HEK293 (cell line): Measurements from ENCODE around the gene SNRPA1.
A peak's percentile ranks its signal among the peaks of the same experiment; 100 is the strongest.

Source experiments
- BCL11B ChIP-seq: fragments of 450-650 bp; formaldehyde crosslinking; IDR thresholded peaks from 2 replicates; pipeline ENCODE4 v1.5.1; 2016; ENCODE audit warnings: low read depth, missing biosample characterization, missing genetic modification characterization
- GLI4 ChIP-seq: fragments of 450-650 bp; formaldehyde crosslinking; IDR thresholded peaks from 2 replicates; pipeline ENCODE4 v1.5.1; 2016; ENCODE audit warnings: missing biosample characterization, missing genetic modification characterization
- HOXA7 ChIP-seq: sonication (generic); formaldehyde crosslinking; IDR thresholded peaks from 2 replicates; pipeline ENCODE4 v1.8.1; 2022; ENCODE audit warnings: missing genetic modification reagents, borderline replicate concordance
- HOXD13 ChIP-seq: sonication (generic); formaldehyde crosslinking; IDR thresholded peaks from 2 replicates; pipeline ENCODE4 v1.8.0; 2022; ENCODE audit warnings: missing genetic modification reagents, borderline replicate concordance
- KLF16 ChIP-seq: fragments of 450-650 bp; formaldehyde crosslinking; IDR thresholded peaks from 2 replicates; pipeline ENCODE4 v1.5.1; 2017; ENCODE audit warnings: missing biosample characterization, missing genetic modification characterization
- KLF7 ChIP-seq: fragments of 450-650 bp; formaldehyde crosslinking; IDR thresholded peaks from 2 replicates; pipeline ENCODE4 v1.5.1; 2016; ENCODE audit warnings: missing biosample characterization, missing genetic modification characterization, borderline replicate concordance
- MYNN ChIP-seq: fragments of 450-650 bp; formaldehyde crosslinking; IDR thresholded peaks from 2 replicates; pipeline ENCODE4 v1.5.1; 2016; ENCODE audit warnings: missing biosample characterization, missing genetic modification characterization, borderline replicate concordance
- MZF1 ChIP-seq: fragments of 450-650 bp; formaldehyde crosslinking; IDR thresholded peaks from 2 replicates; pipeline ENCODE4 v1.5.1; 2017; ENCODE audit warnings: missing biosample characterization, missing genetic modification characterization, borderline replicate concordance
- RBAK ChIP-seq: fragments of 450-650 bp; formaldehyde crosslinking; IDR thresholded peaks from 2 replicates; pipeline ENCODE4 v1.5.1; 2016; ENCODE audit warnings: missing biosample characterization, missing genetic modification characterization
- ZBTB20 ChIP-seq: fragments of 450-650 bp; formaldehyde crosslinking; IDR thresholded peaks from 2 replicates; pipeline ENCODE4 v1.5.1; 2016; ENCODE audit warnings: missing biosample characterization, missing genetic modification characterization
- ZBTB7A ChIP-seq: fragments of 450-650 bp; formaldehyde crosslinking; IDR thresholded peaks from 2 replicates; pipeline ENCODE4 v1.5.1; 2016; ENCODE audit warnings: low read depth, missing biosample characterization, missing genetic modification characterization
- ZEB2 ChIP-seq: fragments of 450-650 bp; formaldehyde crosslinking; IDR thresholded peaks from 2 replicates; pipeline ENCODE4 v1.5.1; 2016; ENCODE audit warnings: missing biosample characterization, missing genetic modification characterization
- ZNF10 ChIP-seq: fragments of 450-650 bp; formaldehyde crosslinking; IDR thresholded peaks from 2 replicates; pipeline ENCODE4 v1.5.1; 2017; ENCODE audit warnings: missing biosample characterization, missing genetic modification characterization
- ZNF114 ChIP-seq: fragments of 450-650 bp; formaldehyde crosslinking; IDR thresholded peaks from 2 replicates; pipeline ENCODE4 v1.5.0; 2017; ENCODE audit warnings: missing biosample characterization, missing genetic modification characterization
- ZNF157 ChIP-seq: fragments of 450-650 bp; formaldehyde crosslinking; IDR thresholded peaks from 2 replicates; pipeline ENCODE4 v1.5.1; 2016; ENCODE audit warnings: missing biosample characterization, missing genetic modification characterization
- ZNF223 ChIP-seq: fragments of 450-650 bp; formaldehyde crosslinking; IDR thresholded peaks from 2 replicates; pipeline ENCODE4 v1.5.1; 2016; ENCODE audit warnings: missing biosample characterization, missing genetic modification characterization
- ZNF23 ChIP-seq: fragments of 450-650 bp; formaldehyde crosslinking; IDR thresholded peaks from 2 replicates; pipeline ENCODE4 v1.5.1; 2016; ENCODE audit warnings: missing biosample characterization, missing genetic modification characterization, borderline replicate concordance
- ZNF391 ChIP-seq: fragments of 450-650 bp; formaldehyde crosslinking; IDR thresholded peaks from 2 replicates; pipeline ENCODE4 v1.5.1; 2016; ENCODE audit warnings: low read depth, missing biosample characterization, missing genetic modification characterization, borderline replicate concordance
- ZNF514 ChIP-seq: fragments of 450-650 bp; formaldehyde crosslinking; IDR thresholded peaks from 2 replicates; pipeline ENCODE4 v1.5.1; 2016; ENCODE audit warnings: missing biosample characterization, missing genetic modification characterization
- ZNF529 ChIP-seq: fragments of 450-650 bp; formaldehyde crosslinking; IDR thresholded peaks from 2 replicates; pipeline ENCODE4 v1.5.1; 2017; ENCODE audit warnings: missing genetic modification characterization, missing biosample characterization; ENCODE audit not compliant: insufficient replicate concordance
- ZNF571 ChIP-seq: fragments of 450-650 bp; formaldehyde crosslinking; IDR thresholded peaks from 2 replicates; pipeline ENCODE4 v1.5.0; 2017; ENCODE audit warnings: missing biosample characterization, missing genetic modification characterization
- ZNF677 ChIP-seq: fragments of 450-650 bp; IDR thresholded peaks from 2 replicates; pipeline ENCODE4 v1.5.0; 2018; ENCODE audit warnings: missing biosample characterization, mild to moderate bottlenecking, missing genetic modification characterization, moderate library complexity
- ZNF701 ChIP-seq: fragments of 450-650 bp; formaldehyde crosslinking; IDR thresholded peaks from 2 replicates; pipeline ENCODE4 v1.5.1; 2016; ENCODE audit warnings: missing biosample characterization, missing genetic modification characterization
- ZSCAN30 ChIP-seq: fragments of 450-650 bp; IDR thresholded peaks from 2 replicates; pipeline ENCODE4 v1.5.1; 2018; ENCODE audit warnings: missing biosample characterization, mild to moderate bottlenecking, missing genetic modification characterization, moderate library complexity
- TF ChIP-seq, protein P1 (sequence below): fragments of 450-650 bp; formaldehyde crosslinking; IDR thresholded peaks from 2 replicates; pipeline ENCODE4 v1.5.1; 2017; ENCODE audit warnings: missing biosample characterization, missing genetic modification characterization
- TF ChIP-seq, protein P2 (sequence below): fragments of 450-650 bp; formaldehyde crosslinking; IDR thresholded peaks from 2 replicates; pipeline ENCODE4 v1.5.1; 2016; ENCODE audit warnings: missing biosample characterization, missing genetic modification characterization
- TF ChIP-seq, protein P3 (sequence below): fragments of 450-650 bp; formaldehyde crosslinking; IDR thresholded peaks from 2 replicates; pipeline ENCODE4 v1.5.1; 2016; ENCODE audit warnings: missing biosample characterization, missing genetic modification characterization
- TF ChIP-seq, protein P4 (sequence below): fragments of 450-650 bp; formaldehyde crosslinking; IDR thresholded peaks from 2 replicates; pipeline ENCODE4 v1.5.1; 2016; ENCODE audit warnings: missing biosample characterization, missing genetic modification characterization
- TF ChIP-seq, protein P5 (sequence below): fragments of 450-650 bp; formaldehyde crosslinking; IDR thresholded peaks from 2 replicates; pipeline ENCODE4 v1.5.1; 2016; ENCODE audit warnings: missing biosample characterization, missing genetic modification characterization, borderline replicate concordance

Gene SNRPA1

DNA sequence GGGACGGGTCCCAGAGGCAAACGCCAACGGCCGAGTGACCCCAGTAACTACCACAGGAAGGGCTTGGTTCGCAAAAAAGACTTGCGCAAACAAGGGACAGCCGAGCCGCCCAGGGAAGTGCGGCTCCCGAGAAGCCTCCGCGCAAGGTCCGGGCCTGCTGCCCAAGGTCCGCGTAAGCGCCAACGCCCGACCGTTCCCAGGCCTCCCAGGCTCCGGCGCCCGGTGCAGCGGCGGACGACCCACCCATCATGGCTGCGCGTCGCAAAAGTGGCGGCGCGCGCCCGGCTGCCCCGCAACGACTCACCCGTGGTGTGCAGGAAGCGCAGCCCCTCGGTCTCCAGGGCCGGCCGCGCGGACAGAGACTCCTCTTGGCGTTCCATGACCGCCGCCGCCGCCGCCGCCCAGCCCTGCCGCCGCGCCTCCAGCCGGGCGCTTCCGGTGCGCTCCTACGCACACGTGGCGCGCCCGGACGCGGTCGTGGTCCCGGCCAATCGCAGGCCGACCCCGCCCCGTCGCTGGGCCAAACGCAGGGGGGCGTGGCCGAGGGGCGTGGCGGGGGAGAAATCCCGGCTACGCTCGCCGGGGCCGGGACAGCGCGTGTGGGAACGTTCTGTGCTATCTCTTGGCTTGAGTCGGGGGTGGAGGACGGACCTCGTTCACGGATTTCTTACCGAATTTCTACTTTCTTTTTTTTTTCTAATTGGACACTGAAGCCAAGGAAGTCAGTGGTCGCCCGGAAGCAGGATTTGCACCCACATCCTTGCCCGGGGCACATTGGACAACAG lies 17.8 kb downstream of the SNRPA1 start, which contains the start of gene SELENOS (continued):
- no peak for TF ChIP-seq HOXD13 (CRISPR knock-in tag)
- TF ChIP-seq, protein P1, sequence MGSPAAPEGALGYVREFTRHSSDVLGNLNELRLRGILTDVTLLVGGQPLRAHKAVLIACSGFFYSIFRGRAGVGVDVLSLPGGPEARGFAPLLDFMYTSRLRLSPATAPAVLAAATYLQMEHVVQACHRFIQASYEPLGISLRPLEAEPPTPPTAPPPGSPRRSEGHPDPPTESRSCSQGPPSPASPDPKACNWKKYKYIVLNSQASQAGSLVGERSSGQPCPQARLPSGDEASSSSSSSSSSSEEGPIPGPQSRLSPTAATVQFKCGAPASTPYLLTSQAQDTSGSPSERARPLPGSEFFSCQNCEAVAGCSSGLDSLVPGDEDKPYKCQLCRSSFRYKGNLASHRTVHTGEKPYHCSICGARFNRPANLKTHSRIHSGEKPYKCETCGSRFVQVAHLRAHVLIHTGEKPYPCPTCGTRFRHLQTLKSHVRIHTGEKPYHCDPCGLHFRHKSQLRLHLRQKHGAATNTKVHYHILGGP (tag by site-specific recombination), result no peak
- no peak for TF ChIP-seq ZNF23 (tag by site-specific recombination)
- no peak for TF ChIP-seq MYNN (tag by site-specific recombination)
- TF ChIP-seq, protein P2, sequence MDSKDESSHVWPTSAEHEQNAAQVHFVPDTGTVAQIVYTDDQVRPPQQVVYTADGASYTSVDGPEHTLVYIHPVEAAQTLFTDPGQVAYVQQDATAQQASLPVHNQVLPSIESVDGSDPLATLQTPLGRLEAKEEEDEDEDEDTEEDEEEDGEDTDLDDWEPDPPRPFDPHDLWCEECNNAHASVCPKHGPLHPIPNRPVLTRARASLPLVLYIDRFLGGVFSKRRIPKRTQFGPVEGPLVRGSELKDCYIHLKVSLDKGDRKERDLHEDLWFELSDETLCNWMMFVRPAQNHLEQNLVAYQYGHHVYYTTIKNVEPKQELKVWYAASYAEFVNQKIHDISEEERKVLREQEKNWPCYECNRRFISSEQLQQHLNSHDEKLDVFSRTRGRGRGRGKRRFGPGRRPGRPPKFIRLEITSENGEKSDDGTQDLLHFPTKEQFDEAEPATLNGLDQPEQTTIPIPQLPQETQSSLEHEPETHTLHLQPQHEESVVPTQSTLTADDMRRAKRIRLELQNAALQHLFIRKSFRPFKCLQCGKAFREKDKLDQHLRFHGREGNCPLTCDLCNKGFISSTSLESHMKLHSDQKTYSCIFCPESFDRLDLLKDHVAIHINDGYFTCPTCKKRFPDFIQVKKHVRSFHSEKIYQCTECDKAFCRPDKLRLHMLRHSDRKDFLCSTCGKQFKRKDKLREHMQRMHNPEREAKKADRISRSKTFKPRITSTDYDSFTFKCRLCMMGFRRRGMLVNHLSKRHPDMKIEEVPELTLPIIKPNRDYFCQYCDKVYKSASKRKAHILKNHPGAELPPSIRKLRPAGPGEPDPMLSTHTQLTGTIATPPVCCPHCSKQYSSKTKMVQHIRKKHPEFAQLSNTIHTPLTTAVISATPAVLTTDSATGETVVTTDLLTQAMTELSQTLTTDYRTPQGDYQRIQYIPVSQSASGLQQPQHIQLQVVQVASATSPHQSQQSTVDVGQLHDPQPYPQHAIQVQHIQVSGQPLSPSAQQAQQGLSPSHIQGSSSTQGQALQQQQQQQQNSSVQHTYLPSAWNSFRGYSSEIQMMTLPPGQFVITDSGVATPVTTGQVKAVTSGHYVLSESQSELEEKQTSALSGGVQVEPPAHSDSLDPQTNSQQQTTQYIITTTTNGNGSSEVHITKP (tag by site-specific recombination), result peak; percentile 82
- no peak for TF ChIP-seq ZNF391
- TF ChIP-seq ZNF677, result no peak
- TF ChIP-seq MZF1 (tag by site-specific recombination), result no peak
- 0 out of 2 replicates have a peak, but pooled peaks have one; percentile 17 for TF ChIP-seq ZEB2 (tag by site-specific recombination)
- 0 out of 2 replicates have a peak, but pooled peaks have one; percentile 22 for TF ChIP-seq ZNF10
- TF ChIP-seq, protein P3, sequence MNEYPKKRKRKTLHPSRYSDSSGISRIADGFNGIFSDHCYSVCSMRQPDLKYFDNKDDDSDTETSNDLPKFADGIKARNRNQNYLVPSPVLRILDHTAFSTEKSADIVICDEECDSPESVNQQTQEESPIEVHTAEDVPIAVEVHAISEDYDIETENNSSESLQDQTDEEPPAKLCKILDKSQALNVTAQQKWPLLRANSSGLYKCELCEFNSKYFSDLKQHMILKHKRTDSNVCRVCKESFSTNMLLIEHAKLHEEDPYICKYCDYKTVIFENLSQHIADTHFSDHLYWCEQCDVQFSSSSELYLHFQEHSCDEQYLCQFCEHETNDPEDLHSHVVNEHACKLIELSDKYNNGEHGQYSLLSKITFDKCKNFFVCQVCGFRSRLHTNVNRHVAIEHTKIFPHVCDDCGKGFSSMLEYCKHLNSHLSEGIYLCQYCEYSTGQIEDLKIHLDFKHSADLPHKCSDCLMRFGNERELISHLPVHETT (tag by site-specific recombination), result no peak
- TF ChIP-seq GLI4, result 0 out of 2 replicates have a peak, but pooled peaks have one; percentile 30
- TF ChIP-seq ZNF701 (tag by site-specific recombination), result no peak
- TF ChIP-seq KLF16, result 0 out of 2 replicates have a peak, but pooled peaks have one; percentile 69
- TF ChIP-seq ZNF571 (tag by site-specific recombination), result no peak
- TF ChIP-seq KLF7 (tag by site-specific recombination), result peak; percentile 67; the same call in 1 of the 2 replicates
- no peak for TF ChIP-seq ZNF514 (tag by site-specific recombination)
- TF ChIP-seq HOXA7 (CRISPR knock-in tag), result no peak
- no peak for TF ChIP-seq ZNF157 (tag by site-specific recombination)
- TF ChIP-seq ZBTB20 (tag by site-specific recombination), result peak; percentile 52; the same call in 1 of the 2 replicates
- peak; percentile 43; the same call in 1 of the 2 replicates for TF ChIP-seq BCL11B
- TF ChIP-seq, protein P4, sequence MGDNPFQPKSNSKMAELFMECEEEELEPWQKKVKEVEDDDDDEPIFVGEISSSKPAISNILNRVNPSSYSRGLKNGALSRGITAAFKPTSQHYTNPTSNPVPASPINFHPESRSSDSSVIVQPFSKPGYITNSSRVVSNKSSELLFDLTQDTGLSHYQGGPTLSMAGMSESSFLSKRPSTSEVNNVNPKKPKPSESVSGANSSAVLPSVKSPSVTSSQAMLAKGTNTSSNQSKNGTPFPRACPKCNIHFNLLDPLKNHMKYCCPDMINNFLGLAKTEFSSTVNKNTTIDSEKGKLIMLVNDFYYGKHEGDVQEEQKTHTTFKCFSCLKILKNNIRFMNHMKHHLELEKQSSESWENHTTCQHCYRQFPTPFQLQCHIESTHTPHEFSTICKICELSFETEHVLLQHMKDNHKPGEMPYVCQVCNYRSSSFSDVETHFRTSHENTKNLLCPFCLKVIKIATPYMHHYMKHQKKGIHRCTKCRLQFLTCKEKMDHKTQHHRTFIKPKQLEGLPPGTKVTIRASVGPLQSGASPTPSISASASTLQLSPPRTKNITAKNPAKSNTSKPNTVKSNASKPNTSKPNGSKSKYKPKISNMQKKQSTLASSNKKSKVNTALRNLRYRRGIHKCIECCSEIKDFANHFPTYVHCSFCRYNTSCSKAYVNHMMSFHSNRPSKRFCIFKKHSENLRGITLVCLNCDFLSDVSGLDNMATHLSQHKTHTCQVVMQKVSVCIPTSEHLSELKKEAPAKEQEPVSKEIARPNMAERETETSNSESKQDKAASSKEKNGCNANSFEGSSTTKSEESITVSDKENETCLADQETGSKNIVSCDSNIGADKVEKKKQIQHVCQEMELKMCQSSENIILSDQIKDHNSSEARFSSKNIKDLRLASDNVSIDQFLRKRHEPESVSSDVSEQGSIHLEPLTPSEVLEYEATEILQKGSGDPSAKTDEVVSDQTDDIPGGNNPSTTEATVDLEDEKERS (tag by site-specific recombination), result no peak
- peak; percentile 45; the same call in 1 of the 2 replicates for TF ChIP-seq ZSCAN30 (tag by site-specific recombination)
- no peak for TF ChIP-seq ZNF223
- no peak for TF ChIP-seq ZNF529 (tag by site-specific recombination)
- TF ChIP-seq, protein P5, sequence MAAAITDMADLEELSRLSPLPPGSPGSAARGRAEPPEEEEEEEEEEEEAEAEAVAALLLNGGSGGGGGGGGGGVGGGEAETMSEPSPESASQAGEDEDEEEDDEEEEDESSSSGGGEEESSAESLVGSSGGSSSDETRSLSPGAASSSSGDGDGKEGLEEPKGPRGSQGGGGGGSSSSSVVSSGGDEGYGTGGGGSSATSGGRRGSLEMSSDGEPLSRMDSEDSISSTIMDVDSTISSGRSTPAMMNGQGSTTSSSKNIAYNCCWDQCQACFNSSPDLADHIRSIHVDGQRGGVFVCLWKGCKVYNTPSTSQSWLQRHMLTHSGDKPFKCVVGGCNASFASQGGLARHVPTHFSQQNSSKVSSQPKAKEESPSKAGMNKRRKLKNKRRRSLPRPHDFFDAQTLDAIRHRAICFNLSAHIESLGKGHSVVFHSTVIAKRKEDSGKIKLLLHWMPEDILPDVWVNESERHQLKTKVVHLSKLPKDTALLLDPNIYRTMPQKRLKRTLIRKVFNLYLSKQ (tag by site-specific recombination), result no peak
- TF ChIP-seq ZNF114 (tag by site-specific recombination), result no peak
- peak; percentile 12; the same call in 1 of the 2 replicates for TF ChIP-seq ZBTB7A (tag by site-specific recombination)
- no peak for TF ChIP-seq RBAK (tag by site-specific recombination)
